K562 (cell line): ENCODE results near the gene ARHGAP15. TPM values are rescaled to one million over a fixed set of nuclear protein-coding genes. Genes with fewer than 3 reads are reported as not detected.

Experiments
- ATAC-seq: fragments of 200-7000 bp; cut with Tn5 transposase; 3 replicates; pipeline ENCODE4 v1.9.1; 2020; ENCODE audit warnings: moderate library complexity
- BruUV-seq: library from RNA; stranded (reverse); fragments of 400-500 nt; replicated peaks from 2 replicates; lab custom pipeline; 2021; lab: Mats Ljungman, UMichigan
- CTCF ChIA-PET: fragments of 300-600 bp; formaldehyde crosslinking; extraction: SDS; loops from one replicate; lab custom pipeline; 2021; ENCODE audit warnings: low intra/inter-chr PET ratio; lab: Yijun Ruan, JAX
- POLR2A ChIA-PET: fragments of 300-600, 350-650 bp; sonication (Branson Sonifier 250); formaldehyde crosslinking; extraction: SDS; loops from one replicate; lab custom pipeline; 2021; ENCODE audit warnings: antibody characterized with exemption, inconsistent platforms; lab: Yijun Ruan, JAX
- DNase-seq, 4 experiments: peaks; one replicate each; pipeline versions ENCODE4 v3.0.0 to v3.0.0-alpha.2; 2011 to 2018; ENCODE audit warnings: low spot score in 3 of 4, mixed read lengths in 3 of 4; ENCODE audit errors: extremely low read depth in 1 of 4
- FAIRE-seq: peaks from 2 replicates; lab custom pipeline; 2011; peaks lifted over from hg19 to GRCh38; lab: Jason Lieb, UNC
- H2AFZ ChIP-seq: 2 replicates; pipeline ENCODE4 v1.6.0; 2011; ENCODE audit warnings: low read depth, low read length, control low read depth, inconsistent platforms
- H3K27ac ChIP-seq: fragments of 200-600 bp; 3 replicates; pipeline ENCODE4 v1.8.0; 2011; ENCODE audit warnings: low read depth, mild to moderate bottlenecking, control low read depth, inconsistent platforms, low read length, moderate library complexity, mixed read lengths; ENCODE audit errors: extremely low read depth
- H3K27me3 ChIP-seq, 2 experiments: fragments of 300-600 bp in 1 of 2; 2 replicates in 1 of 2; 3 replicates in 1 of 2; pipeline versions ENCODE4 v1.6.0 to v1.8.0; 2011; ENCODE audit warnings: inconsistent platforms in 2 of 2, low read length in 2 of 2, mild to moderate bottlenecking in 1 of 2, mixed read lengths in 1 of 2, moderate library complexity in 1 of 2; ENCODE audit not compliant: control insufficient read depth in 2 of 2, insufficient read depth in 2 of 2
- H3K36me3 ChIP-seq: fragments of 300-600 bp; 3 replicates; pipeline ENCODE4 v1.8.0; 2011; ENCODE audit warnings: mild to moderate bottlenecking, low read length, inconsistent platforms; ENCODE audit not compliant: control insufficient read depth, insufficient read depth
- H3K4me1 ChIP-seq, 2 experiments: fragments of 200-600 bp in 1 of 2; replicated peaks in 1 of 2; 2 replicates in 1 of 2; 3 replicates in 1 of 2; pipeline versions ENCODE4 v1.5.1 to v1.8.0; 2011; ENCODE audit warnings: inconsistent platforms in 2 of 2, low read length in 2 of 2, mild to moderate bottlenecking in 1 of 2, mixed read lengths in 1 of 2, moderate library complexity in 1 of 2; ENCODE audit not compliant: control insufficient read depth in 2 of 2, insufficient read depth in 2 of 2
- H3K4me2 ChIP-seq: 2 replicates; pipeline ENCODE4 v1.6.1; 2011; ENCODE audit warnings: low read length, control low read depth, inconsistent platforms, mixed read lengths; ENCODE audit not compliant: insufficient read depth
- H3K4me3 ChIP-seq: fragments of 200-600 bp; sonication (generic), shearing (Covaris generic); 2 replicates; pipeline ENCODE4 v1.5.1; 2016; ENCODE audit warnings: control low read depth, inconsistent platforms
- H3K79me2 ChIP-seq: fragments of 200-600 bp; 3 replicates; pipeline ENCODE4 v1.8.0; 2011; ENCODE audit warnings: low read length, inconsistent platforms; ENCODE audit not compliant: control insufficient read depth, insufficient read depth
- H3K9ac ChIP-seq, 2 experiments: 2 replicates each; pipeline versions ENCODE4 v1.6.0 to v1.6.1; 2011; ENCODE audit warnings: low read depth in 2 of 2, low read length in 2 of 2, control low read depth in 1 of 2, inconsistent platforms in 1 of 2, mild to moderate bottlenecking in 1 of 2, mixed read lengths in 1 of 2; ENCODE audit not compliant: insufficient read depth in 1 of 2
- H3K9me1 ChIP-seq: one replicate; pipeline ENCODE4 v1.6.0; 2011; ENCODE audit warnings: inconsistent platforms, mild to moderate bottlenecking, low read length, moderate library complexity; ENCODE audit not compliant: control insufficient read depth, insufficient read depth
- H3K9me3 ChIP-seq: replicated peaks from 2 replicates; pipeline ENCODE4 v1.5.1; 2011; ENCODE audit warnings: low read depth, low read length, inconsistent platforms; ENCODE audit not compliant: control insufficient read depth, insufficient read depth
- H4K20me1 ChIP-seq: replicated peaks from 2 replicates; pipeline ENCODE4 v1.6.1; 2011; ENCODE audit warnings: low read length, inconsistent platforms, mixed read lengths; ENCODE audit not compliant: control insufficient read depth, insufficient read depth
- BRD4 ChIP-seq: fragments of 200-600 bp; sonication (generic); IDR thresholded peaks from 2 replicates; pipeline ENCODE4 v1.6.1; 2017; ENCODE audit warnings: inconsistent platforms
- C11orf30 ChIP-seq: fragments of 450-650 bp; IDR thresholded peaks from 2 replicates; pipeline ENCODE4 v1.6.1; 2016; ENCODE audit warnings: low read depth, mild to moderate bottlenecking
- ILK ChIP-seq: fragments of 450-650 bp; IDR thresholded peaks from 2 replicates; pipeline ENCODE4 v1.6.1; 2016; ENCODE audit warnings: missing genetic modification characterization, low read depth, mild to moderate bottlenecking, missing compliant biosample characterization, moderate library complexity, borderline replicate concordance
- PPARD ChIP-seq: fragments of 250-450 bp; sonication (Bioruptor Pico); IDR thresholded peaks from 2 replicates; pipeline ENCODE4 v1.8.0; 2022; ENCODE audit warnings: inconsistent platforms, mild to moderate bottlenecking, moderate library complexity
- RAD21 ChIP-seq, 2 experiments: fragments of 250-450 bp in 1 of 2; fragments of 450-650 bp in 1 of 2; sonication (Bioruptor Pico) in 1 of 2; formaldehyde crosslinking in 1 of 2; IDR thresholded peaks in 1 of 2; conservative IDR thresholded peaks in 1 of 2; 2 replicates each; pipeline versions ENCODE4 v1.4.0 to v1.8.0; 2020 to 2022; ENCODE audit warnings: mild to moderate bottlenecking in 2 of 2, moderate library complexity in 1 of 2
- SIN3B ChIP-seq: fragments of 450-650 bp; IDR thresholded peaks from 2 replicates; pipeline ENCODE4 v1.6.1; 2017; ENCODE audit warnings: low read depth, mild to moderate bottlenecking, moderate library complexity
- SMARCC2 ChIP-seq: fragments of 450-650 bp; IDR thresholded peaks from 2 replicates; pipeline ENCODE4 v1.6.1; 2017; ENCODE audit warnings: antibody characterized with exemption, moderate library complexity, mild to moderate bottlenecking, low read depth
- SOX6 ChIP-seq: fragments of 450-650 bp; IDR thresholded peaks from 2 replicates; pipeline ENCODE4 v1.6.1; 2014; ENCODE audit warnings: mild to moderate bottlenecking
- ZNF384 ChIP-seq: IDR thresholded peaks from 2 replicates; pipeline ENCODE4 v1.6.1; 2012; ENCODE audit warnings: low read depth, low read length, improper control_type of control experiment
- WGBS: fragments of 100-300 bp; shearing (Covaris generic); methylation state at CpG from one replicate; pipeline ENCODE4 v1.1.6; 2016; ENCODE audit warnings: low coverage, mixed read lengths; ENCODE audit not compliant: insufficient coverage; ENCODE audit errors: missing lambda C conversion rate; 5-methylcytosine and 5-hydroxymethylcytosine counted together
- in situ Hi-C: fragments of 300-500 bp; cut with MboI; formaldehyde crosslinking; loops from 4 replicates; pipeline ENCODE4 v1.15.0; 2018; ENCODE audit warnings: inconsistent platforms, mixed read lengths
- intact Hi-C: fragments of 100-400 bp; cut with micrococcal nuclease; formaldehyde crosslinking; loops from 2 replicates; pipeline ENCODE4 v1.14.2; 2022
- polyA plus RNA-seq, 8 experiments: library from polyadenylated mRNA; depleted of rRNA in 4 of 8; stranded (reverse) in 5 of 8; unstranded in 3 of 8; fragments of >200 nt; fragmentation: Nextera tagmentation in 2 of 8; fragmentation: Illumina TruSeq in 1 of 8; extraction: Ambion mirVana in 2 of 8; extraction: Trizol in 1 of 8; gene quantifications; 2 replicates each; pipeline versions ENCODE4 v1.2.1 to v1.2.3, GENCODE V29; 2011 to 2014; ENCODE audit warnings: inconsistent platforms in 1 of 8, missing spikeins in 1 of 8
- total RNA-seq, 7 experiments: library from RNA; depleted of rRNA in 6 of 7; stranded (reverse); fragments of >200 nt in 6 of 7; fragmentation: Illumina TruSeq in 2 of 7; extraction: Trizol in 2 of 7; gene quantifications; 2 replicates each; pipeline versions ENCODE4 v1.2.1 to v1.2.3, GENCODE V29; 2011 to 2021; ENCODE audit warnings: low replicate concordance in 1 of 7
- TF ChIP-seq, protein P1 (sequence below): fragments of 250-450 bp; sonication (Bioruptor Pico); IDR thresholded peaks from 2 replicates; pipeline ENCODE4 v1.5.0; 2020; ENCODE audit warnings: mild to moderate bottlenecking
- TF ChIP-seq, protein P2 (sequence below), 2 experiments: fragments of 450-650 bp; IDR thresholded peaks; 2 replicates each; pipeline ENCODE4 v1.6.1; 2016
- TF ChIP-seq, protein P3 (sequence below): sonication (generic); formaldehyde crosslinking; IDR thresholded peaks from 2 replicates; pipeline ENCODE4 v1.9.0; 2022; ENCODE audit warnings: mild to moderate bottlenecking, missing genetic modification reagents

ARHGAP15 gene
- total and polyA plus RNA-seq, 9 of the 15 experiments (the other 6 are each of a cell fraction or from before 2014, with no cell fraction given): 1.5 to 17.9 (median 7.9) TPM

DNA sequence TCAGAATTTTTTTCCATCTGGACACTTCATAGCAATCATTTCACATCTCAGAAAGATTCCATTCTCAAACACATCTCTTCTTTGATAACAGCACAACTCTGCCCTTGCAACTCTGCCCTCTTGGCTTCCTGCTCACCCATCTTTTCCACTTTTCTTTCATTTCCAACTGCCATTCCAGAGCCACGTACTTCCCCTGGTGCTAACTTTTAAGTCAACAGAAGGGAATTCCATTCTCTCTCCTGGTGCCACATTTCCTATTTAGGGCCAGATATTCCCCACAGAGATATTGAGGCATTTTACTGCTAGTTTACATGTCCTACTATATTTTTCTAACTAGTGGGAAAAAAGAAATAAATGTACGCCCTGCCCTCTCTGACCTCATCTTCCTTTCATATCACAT, 590.2 kb downstream of the ARHGAP15 start:
- no peak overlapping the region for H2AFZ ChIP-seq
- intact Hi-C loops (no loop called here), in situ Hi-C loops (no loop called here)
- FAIRE-seq (no peak), ATAC-seq (no peak), DNase-seq (no peak)
- ChIA-PET POLR2A (no interaction called here), CTCF (no interaction called here)
- H3K36me3 ChIP-seq: no peaks in the 10 kb centered on the region
- H3K4me3 ChIP-seq: no peak overlapping the region
- no peak overlapping the region for H3K9ac ChIP-seq
- H3K79me2 ChIP-seq: no peaks in the 10 kb centered on the region
- H3K4me1 ChIP-seq: no peaks in the 10 kb centered on the region; a peak in 1 of 5 replicates
- no peaks in the 10 kb centered on the region for H3K27me3 ChIP-seq
- WGBS: 61% methylated on average over 2 of the region's 2 CpGs
- no peak for TF ChIP-seq RAD21 (CRISPR knock-in tag; conservative IDR thresholded peaks at IDR 0.05 in 1 of 2, IDR thresholded peaks at IDR 0.05 in 1 of 2)
- no peak for TF ChIP-seq ZNF384
- TF ChIP-seq BRD4: no peak
- TF ChIP-seq PPARD (CRISPR knock-in tag): no peak
- TF ChIP-seq, protein P1, sequence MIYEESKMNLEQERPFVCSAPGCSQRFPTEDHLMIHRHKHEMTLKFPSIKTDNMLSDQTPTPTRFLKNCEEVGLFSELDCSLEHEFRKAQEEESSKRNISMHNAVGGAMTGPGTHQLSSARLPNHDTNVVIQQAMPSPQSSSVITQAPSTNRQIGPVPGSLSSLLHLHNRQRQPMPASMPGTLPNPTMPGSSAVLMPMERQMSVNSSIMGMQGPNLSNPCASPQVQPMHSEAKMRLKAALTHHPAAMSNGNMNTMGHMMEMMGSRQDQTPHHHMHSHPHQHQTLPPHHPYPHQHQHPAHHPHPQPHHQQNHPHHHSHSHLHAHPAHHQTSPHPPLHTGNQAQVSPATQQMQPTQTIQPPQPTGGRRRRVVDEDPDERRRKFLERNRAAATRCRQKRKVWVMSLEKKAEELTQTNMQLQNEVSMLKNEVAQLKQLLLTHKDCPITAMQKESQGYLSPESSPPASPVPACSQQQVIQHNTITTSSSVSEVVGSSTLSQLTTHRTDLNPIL (CRISPR knock-in tag): no peak
- TF ChIP-seq, protein P2, sequence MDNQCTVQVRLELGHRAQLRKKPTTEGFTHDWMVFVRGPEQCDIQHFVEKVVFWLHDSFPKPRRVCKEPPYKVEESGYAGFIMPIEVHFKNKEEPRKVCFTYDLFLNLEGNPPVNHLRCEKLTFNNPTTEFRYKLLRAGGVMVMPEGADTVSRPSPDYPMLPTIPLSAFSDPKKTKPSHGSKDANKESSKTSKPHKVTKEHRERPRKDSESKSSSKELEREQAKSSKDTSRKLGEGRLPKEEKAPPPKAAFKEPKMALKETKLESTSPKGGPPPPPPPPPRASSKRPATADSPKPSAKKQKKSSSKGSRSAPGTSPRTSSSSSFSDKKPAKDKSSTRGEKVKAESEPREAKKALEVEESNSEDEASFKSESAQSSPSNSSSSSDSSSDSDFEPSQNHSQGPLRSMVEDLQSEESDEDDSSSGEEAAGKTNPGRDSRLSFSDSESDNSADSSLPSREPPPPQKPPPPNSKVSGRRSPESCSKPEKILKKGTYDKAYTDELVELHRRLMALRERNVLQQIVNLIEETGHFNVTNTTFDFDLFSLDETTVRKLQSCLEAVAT (IDR thresholded peaks at IDR 0.05): no peak
- TF ChIP-seq SIN3B: no peak
- no peak for TF ChIP-seq SOX6
- TF ChIP-seq ILK (tag): no peak
- TF ChIP-seq, protein P3, sequence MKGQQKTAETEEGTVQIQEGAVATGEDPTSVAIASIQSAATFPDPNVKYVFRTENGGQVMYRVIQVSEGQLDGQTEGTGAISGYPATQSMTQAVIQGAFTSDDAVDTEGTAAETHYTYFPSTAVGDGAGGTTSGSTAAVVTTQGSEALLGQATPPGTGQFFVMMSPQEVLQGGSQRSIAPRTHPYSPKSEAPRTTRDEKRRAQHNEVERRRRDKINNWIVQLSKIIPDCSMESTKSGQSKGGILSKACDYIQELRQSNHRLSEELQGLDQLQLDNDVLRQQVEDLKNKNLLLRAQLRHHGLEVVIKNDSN: no peak
- TF ChIP-seq SMARCC2: no peak
- TF ChIP-seq C11orf30: no peak
- H3K27ac ChIP-seq: no peak overlapping the region
- no peaks in the 10 kb centered on the region for H4K20me1 ChIP-seq
- no TSS peak for BruUV-seq
- H3K9me1 ChIP-seq: no peaks in the 10 kb centered on the region
- H3K4me2 ChIP-seq: no peak overlapping the region
- no peaks in the 10 kb centered on the region for H3K9me3 ChIP-seq
